GM19467 (cell line): ENCODE results near the gene CNTLN.
"Not testable (repeated sequence)": the region's sequence is repeated elsewhere in the genome, so short reads cannot be mapped to it uniquely, and the experiment has no call there.

Experiments used
- ATAC-seq: cut with Tn5 transposase; IDR thresholded peaks from one replicate; pipeline ENCODE4 v1.9.1; 2021; ENCODE audit warnings: mild to moderate bottlenecking, moderate library complexity; ENCODE audit not compliant: unreplicated experiment

CNTLN gene

DNA sequence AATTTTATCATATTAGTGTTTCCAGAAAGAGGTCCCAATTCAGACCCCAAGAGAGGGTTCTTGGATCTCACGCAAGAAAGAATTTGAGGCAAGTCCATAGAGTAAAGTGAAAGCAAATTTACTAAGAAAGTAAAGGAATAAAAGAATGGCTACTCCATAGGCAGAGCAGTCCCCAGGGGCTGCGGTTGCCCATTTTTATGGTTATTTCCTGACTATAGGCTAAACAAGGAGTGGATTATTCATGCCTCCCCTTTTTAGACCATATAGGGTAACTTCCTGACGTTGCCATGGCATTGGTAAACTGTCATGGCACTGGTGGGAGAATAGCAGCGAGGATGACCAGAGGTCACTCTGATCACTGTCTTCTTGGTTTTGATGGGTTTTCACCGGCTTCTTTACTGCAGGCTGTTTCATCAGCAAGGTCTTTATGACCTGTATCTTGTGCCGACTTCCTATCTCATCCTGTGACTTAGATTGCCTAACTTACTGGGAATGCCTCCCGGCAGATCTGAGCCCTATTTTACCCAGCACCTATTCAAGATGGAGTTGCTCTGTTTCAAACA, 262.4 kb downstream of the CNTLN start:
- ATAC-seq: not testable (repeated sequence)

DNA sequence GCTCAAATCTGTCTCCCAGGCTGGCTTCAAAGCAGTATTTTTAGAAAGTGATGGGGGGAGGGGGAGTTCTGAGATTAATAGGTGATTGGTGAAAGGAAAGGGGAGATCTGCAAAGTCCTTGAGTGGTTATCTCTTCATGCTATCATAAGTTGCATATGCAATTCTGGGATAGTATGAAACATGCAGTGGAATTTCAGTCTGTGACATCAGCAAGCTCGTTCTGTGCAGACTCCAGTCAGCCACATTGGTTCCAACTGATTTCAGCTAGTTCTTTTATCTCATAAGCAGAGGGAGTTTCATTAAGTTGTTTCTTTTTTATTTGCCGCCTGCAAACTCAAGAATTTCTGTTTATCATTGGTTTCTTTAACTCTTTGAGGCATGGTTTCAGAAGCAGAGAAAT, 263.5 kb downstream of the CNTLN start:
- ATAC-seq: no peak

DNA sequence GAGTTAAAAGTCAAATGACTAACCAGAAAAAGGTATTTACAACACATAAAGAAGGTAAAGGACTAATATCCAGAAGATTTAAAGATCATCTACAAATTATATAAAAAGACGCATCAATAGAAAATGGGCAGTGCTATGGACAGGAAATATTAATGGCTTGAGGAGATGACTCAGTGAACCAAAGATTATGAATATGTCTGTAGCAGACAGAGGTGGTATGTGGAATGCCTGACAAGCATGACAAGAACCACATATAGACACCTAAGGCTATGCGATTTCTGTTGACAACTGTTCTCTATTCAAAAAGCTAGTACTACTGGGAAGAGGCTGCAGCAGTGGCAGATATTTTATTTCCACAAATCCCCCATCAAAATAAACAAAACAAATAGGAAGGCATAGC, 267.0 kb downstream of the CNTLN start:
- no peak for ATAC-seq

DNA sequence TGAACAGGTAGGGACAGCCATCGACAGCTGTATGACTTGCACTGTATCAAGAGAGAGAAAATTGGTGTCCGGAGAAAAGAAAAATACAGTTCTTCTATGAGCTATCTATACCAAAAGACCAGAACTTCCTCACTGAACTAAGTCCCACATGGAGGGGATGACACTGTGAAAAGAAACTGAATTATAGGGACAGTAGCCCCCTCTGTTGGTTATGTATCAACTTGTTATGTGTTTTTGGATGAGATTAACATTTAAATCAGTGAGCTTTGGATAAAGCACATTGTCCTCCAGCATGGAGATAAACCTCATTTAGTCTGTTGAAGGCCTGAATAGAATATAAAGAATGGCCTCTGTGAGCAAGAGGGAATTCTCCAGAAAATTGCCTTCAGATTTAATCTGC, 267.5 kb downstream of the CNTLN start:
- no peak for ATAC-seq

DNA sequence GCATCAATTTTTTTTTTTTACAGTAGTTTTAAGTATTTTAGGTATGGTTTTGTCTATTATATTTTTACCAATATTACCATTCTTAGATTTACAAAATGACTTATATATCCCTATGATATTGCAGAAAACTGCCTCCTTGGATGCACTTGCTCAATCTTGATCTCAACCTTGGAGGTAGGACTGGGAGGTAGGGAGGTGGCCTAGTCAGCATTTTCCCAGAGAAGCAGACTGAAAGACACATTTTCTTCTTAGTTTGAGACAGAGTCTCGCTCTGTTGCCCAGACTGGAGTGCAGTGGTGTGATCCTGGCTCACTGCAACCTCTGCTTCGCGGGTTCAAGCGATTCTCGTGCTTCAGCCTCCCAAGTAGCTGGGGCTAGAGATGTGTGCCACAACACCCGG, 268.7 kb downstream of the CNTLN start:
- ATAC-seq: no peak

DNA sequence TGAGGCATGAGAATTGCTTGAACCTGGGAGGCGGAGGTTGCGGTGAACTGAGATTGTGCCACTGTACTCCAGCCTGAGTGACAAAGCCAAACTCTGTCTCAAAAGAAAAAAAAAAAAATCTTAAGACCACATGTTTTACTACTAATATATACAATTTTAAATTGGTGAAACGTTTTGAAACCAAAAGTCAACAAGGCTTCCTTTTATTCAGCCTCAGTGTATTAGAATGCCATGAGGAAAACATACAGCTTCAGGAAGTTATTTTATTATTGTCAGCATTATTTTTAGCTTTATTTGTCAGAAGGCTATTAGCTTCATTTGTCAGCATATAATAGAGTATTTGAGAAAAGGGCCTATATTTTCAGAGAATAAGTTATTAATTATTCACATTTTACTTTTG, 280.1 kb downstream of the CNTLN start:
- no peak for ATAC-seq

DNA sequence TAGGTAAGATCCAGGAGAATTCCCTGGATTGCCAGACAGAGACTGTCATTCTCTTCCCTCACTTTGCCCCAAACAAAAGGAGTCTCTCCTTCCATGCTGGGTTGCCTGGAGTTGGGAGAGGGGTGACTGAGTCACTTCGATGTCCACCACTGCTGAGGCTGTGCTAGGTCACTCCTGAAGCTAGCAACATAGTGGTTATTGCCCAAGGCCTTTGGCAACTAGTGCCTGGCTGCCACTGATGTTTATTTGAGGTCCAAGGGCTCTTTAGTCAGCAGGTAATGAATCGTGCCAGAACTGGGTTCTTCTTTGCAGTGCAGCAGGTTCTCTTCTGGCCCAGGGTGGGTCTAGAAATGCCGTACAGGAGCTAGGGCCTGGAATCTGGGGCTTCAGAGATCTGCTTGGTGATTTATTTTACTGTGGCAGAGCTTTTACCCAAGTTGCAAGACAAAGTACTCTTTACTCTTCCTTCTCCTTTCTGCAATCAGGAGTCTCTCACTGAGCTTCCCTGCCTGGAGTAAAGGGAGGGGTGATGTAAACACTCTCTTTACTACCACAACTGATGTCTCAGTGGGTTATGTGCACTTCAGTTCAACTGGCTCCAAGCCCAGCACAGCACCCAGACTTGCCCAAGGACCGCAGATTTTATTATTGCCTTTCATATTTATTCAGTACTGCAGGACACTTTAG, 288.3 kb downstream of the CNTLN start:
- ATAC-seq: no peak

DNA sequence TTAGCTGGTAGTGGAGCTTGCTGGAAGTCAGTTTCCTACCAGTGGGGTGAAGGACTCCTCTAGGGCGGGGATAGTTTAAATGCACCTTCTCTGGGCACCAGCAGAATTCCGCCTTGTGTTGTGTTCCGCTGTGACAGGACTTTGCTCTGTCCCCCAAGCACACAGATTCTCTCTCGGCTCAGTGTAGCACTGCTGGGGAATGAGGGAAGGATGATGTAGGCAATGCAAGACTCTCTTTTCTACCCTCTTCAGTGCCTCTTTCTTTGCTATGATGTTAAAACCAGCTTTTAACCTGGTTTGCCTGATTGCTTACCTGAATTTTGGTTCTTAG, 288.8 kb downstream of the CNTLN start:
- no peak for ATAC-seq

DNA sequence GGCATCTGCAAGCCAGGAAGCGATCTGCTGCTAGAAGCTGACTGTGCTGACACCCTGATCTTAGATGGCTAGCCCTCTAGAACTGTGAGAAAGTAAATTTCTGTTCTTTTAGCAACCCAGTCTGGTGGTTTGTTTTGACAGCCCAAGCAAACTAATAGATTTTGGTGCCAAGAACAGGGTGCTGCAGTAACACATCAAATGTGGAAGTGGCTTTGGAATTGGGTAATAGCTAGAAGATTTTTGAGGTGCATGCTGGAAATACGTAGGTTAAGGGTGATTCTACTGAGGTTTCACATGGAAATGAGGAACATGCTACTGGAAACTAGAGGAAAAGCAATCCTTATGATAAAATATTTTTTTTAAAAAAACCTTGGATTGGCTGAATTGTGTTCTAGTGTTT, 290.5 kb downstream of the CNTLN start:
- no peak for ATAC-seq

DNA sequence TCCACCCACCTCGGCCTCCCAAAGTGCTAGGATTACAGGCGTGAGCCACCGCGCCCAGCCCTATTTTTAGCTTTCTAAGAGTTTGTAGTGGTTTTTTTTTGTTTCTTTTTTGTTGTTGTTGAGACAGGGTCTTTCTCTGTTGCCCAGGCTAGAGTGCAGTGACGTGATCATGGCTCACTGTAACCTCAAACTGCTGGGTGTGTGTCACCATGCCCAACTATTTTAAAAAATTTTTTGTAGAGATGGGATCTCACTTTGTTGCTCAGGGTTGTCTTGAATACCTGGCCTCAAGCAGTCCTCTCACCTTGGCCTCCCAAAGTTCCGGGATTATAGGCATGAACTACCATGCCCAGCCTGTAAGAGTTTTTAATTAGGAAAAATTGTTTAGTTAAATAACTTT, 298.7 kb downstream of the CNTLN start:
- ATAC-seq: no peak

DNA sequence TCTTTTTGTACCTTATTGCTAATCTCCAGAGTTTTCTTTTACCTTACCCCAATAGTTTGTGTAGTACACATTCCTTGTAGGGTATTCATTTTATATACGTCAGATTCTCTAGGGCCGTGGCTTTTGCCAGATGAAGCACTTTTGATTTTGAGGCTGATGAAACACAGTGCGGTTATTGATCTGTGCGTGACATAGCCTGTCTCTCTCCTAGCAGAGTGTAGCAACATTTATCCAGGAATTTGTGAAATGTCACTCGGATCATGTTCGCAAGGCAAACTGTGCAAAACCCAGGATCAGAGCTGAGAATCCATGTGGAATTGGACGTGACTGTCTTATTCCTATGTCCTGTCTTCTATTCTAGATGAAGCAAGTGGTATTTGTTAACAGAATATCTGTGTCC, 302.0 kb downstream of the CNTLN start:
- ATAC-seq: no peak

DNA sequence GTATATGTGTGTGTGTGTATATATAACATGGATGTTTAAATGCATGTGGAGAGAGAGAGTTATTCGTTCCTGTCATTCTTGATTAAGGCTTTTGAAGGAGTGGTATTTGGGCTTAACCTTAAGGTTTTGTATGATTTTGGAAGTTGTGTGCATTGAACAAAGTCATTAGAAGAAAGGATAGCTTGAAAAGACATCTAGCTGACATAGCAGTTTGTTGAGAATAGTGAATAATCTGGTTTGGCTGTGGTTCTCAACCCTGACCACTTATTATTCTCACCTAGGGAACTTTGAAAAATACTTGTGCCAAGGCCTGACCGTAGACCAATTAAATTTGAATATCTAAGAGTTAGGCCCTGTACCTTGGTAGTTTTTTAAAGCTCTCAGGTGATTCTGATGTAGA, 303.0 kb downstream of the CNTLN start:
- no peak for ATAC-seq

DNA sequence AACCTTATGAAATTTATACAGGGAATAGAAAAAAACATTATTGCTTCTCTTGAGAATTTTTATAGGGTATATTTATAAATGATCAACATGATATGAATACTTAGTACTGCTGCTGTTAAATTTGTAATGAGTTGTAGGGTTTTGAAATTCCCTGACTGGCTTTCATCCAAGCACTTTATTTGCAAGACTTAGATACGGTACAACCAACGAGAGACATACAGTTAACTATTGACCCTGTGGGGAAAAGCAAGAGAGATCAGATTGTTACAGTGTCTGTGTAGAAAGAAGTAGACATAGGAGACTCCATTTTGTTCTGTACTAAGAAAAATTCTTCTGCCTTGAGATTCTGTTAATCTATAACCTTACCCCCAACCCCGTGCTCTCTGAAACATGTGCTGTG, 310.3 kb downstream of the CNTLN start:
- ATAC-seq: not testable (repeated sequence)

DNA sequence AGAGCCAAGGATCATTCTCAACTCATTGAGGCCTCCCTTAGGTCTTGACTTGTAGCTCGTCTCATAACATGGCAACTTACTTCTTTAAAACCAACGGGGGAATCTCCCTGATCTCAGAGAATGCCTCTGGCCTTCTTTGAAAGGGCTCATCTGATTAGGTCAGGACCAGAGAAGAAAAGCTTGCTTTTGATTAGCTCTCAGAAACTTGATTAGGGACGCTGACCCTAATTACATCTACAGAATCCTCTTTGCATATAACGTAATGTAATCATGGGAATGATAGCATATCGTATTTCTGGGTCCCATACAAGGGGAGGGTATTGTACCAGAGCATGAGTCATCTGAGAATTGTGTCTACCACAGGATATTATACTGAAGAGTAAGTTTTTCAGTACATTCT, 318.9 kb downstream of the CNTLN start:
- ATAC-seq: no peak

DNA sequence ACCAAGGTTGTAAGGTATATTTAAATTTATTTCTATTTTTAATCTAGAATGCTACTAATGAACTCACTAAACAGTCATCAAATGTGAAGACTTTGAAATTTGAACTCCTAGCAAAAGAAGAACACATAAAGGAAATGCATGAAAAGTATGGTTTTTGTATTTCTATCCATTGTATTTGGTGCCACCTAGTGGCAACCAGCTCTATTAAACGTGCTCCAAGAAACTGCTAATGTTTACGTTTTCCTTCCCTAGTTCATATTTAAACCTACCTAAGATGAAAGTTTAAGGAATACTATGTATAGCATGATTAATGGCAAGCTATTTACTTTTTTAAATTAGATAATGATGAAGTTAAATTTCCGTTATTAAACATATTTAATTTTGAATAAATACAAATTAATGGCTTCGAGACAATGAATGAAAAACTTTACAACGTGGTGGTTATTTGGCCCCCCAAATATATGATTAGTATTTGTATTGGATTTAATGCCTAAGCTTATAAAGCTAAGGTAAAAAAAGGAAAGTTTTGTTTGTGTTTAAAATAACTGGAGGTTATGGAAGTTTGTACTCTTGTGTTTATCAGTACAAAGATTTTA, 328.1 kb downstream of the CNTLN start:
- no peak for ATAC-seq

DNA sequence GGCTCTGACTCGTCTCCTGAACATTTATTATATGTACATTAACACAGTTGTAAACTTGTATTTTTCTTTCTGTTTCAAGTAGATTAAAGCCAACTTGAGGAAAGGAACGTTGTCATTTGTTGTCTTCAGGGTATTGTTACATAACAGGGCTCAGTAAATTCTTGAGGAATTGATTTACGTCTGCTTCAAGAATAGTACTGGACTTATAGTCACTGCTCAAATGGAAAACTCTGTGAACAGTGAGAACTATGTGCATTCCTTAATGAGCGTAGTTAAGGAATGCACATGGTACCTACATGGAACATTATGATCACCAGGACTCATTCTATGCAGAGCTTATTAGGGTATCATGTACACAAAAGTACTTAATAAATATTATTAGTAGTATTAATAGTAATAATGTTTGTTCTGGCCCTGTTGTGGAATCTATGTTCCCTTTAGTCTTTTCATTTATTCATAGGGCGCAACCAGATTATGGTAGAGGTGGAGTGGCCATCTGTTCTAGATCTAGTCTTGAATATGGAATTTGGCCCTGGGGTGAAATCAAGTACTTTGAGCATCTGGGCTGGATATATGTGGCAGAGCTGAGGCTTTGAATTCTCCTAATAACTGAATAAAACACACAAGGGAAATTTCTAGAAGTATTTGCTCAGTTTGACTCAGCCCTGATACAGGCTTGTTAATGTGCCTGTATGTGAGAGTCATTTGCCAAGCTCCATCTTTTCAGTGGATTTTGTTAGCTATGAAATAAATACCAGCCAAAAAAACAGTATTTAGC, 335.4 kb downstream of the CNTLN start:
- ATAC-seq: no peak

DNA sequence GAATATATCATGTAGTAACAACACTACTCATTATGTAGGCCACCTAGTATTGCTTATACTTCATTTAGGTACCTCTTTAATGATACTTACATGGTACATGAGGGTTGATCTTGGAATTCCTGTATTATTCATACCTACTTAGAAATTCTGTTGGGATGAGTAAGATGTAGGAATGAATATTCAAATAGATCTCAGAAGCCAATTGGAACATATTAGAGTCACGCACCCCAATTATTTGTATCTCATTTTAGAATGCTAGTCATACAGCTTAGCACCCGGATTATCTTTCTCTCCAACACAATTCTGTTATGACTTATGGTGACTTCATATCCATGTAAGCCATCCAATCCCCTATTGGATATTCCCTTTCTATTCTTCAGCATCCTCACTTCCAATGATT, 337.3 kb downstream of the CNTLN start:
- no peak for ATAC-seq

DNA sequence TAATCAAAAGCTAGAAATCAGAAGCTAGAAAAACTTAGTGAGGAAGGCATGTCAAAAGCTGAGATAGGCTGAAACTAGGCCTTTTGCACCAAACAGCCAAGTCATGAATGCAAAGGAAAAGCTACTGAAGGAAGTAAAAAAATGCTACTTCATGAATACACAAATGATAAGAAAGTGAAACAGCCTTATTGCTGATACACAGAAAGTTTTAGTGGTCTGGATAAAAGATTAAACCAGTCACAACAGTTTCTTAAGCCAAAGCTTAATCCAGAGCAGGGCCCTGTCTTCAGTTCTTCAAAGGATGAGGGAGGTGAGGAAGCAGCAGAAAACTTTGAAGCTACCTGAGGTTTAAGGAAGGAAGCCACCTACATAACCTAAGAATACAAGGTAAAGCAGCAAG, 341.6 kb downstream of the CNTLN start:
- ATAC-seq: peak; percentile 71

DNA sequence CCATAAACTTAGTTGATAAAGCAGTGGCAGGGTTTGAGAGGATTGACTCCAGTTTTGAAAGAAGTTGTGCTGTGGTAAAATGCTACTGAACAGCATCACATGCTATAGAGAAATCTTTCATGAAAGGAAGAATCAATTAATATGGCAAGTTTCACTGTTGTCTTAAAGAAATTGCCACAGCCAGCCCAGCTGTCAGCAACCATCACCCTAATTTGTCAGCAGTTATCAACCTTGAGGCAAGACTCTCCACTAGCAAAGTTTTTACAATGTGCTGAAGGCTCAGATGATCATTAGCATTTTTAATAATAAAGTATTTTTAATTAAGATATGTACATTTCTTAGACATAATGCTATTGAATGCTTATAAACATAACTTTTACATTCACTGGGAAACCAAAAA, 343.0 kb downstream of the CNTLN start:
- ATAC-seq: no peak

DNA sequence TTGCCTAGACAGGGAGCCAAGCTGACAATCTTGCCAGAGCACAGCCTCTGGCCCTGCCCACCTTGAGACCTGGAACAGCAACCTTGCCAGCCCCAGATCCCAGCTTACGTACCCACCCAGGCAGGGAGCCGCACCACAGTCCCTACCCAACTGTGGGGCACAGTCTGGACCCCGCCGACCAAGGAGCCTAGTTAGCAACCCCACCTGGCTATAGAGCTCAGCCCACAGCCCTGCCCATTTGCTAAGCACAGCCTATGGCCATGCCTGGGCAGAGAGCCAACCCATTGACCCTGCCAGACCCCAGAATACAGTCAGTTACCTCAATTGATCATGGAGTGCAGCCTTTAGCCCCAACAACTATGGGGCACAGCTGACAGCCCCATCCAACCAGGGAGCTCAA, 346.1 kb downstream of the CNTLN start:
- ATAC-seq: no peak

DNA sequence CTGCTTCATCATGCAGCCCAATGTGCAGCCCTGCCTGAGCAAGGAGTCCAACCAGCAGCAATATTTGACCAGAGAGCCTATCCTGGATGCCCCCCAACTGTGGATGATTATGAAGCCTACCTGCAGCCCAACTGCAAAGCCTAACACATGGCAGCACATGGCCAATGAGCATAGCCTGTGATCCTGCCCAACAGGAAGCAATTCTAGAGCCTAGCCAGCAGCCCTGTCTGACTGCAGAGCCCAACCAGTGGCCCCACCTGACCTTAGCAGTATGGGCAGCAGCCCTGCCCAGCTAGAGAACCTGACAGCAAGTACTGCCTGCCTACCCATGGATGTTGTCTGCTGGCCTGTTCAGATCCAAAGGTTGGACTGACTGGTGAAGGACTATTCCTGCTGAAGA, 346.7 kb downstream of the CNTLN start:
- no peak for ATAC-seq

DNA sequence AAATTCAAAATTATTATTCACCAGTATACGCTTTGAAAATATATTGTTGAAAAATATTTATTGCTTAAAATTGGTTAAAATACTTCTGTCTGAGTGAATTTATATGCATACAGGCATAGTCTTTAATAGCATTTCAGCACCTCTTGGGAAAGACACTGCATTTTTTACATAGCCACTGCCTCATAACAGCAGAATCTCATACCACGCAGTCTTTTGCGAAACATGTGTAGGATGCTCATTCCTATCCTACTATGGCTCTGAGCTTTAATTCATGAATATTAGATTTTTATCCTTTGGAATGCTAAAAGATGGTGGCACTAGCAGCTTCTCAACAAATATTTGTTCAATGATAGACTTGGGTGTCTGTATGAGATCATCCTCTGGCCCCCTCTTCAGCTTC, 350.1 kb downstream of the CNTLN start:
- no peak for ATAC-seq
